Gastroesophageal sphincter (tissue), 3 donors: ENCODE measurements around the gene CHD5.

ENCODE experiments used
- CTCF ChIP-seq, 4 experiments: fragments of 200-600 bp in 2 of 4; fragments of 450-650 bp in 2 of 4; sonication (generic) in 1 of 4; IDR thresholded peaks; one replicate each; pipeline ENCODE4 v1.5.1; 2017 to 2019; ENCODE audit warnings: antibody characterized with exemption in 4 of 4, mild to moderate bottlenecking in 2 of 4, moderate library complexity in 2 of 4
- EP300 ChIP-seq: sonication (generic); formaldehyde crosslinking; IDR thresholded peaks from one replicate; pipeline ENCODE4 v1.6.1; 2017; ENCODE audit warnings: antibody characterized with exemption, mild to moderate bottlenecking

GRCh38 chr1:6157132-6157527 lies 23.0 kb downstream of the CHD5 start:
- TF ChIP-seq CTCF (IDR thresholded peaks at IDR 0.05) (no peak), EP300 (no peak)
